ENCODE results near the gene AUH. TPM values are rescaled to one million over a fixed set of nuclear protein-coding genes. Genes with fewer than 3 reads are reported as not detected.

AUH gene
- total RNA-seq, 1 experiment from 2014 or later = 29.0 TPM

DNA sequence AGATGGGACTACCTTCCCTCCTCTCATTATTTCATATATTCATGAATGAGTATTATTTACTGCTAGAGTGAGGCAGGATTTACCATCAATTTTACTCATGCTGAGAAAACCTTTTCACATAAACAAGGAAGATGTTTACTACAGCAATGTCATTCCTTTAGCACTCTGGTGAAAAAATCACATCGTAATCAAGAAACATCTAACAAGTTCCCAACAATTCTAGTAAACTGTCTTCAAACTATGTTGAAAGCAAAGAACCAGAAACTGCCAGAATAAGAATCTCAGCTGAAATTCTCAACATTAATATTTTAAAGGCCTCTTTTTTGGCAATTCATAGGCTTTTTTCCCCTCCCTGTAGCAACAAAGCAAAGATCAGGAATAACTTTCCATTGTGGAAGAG, 28.2 kb downstream of the AUH start:
- Histone ChIP-seq H3K27ac (ENCODE audit: low read depth, low read length) (no peak overlapping the region), H3K4me1 (ENCODE audit: control insufficient read depth in 1 of 2, insufficient read depth in 2 of 2, low read length in 2 of 2) (peaks cover 0 to 6% of the 10 kb centered on the region in 2 experiments; a peak in 1 of 4 replicates), H3K9me2 (ENCODE audit: insufficient read depth) (no peaks in the 10 kb centered on the region), H3K79me2 (ENCODE audit: insufficient read depth, low read length) (no peaks in the 10 kb centered on the region; the same call in 1 of the 2 replicates), H3K36me3 (ENCODE audit: control insufficient read depth in 1 of 2, insufficient read depth in 2 of 2, low read length in 2 of 2) (no peaks in the 10 kb centered on the region), H3K9me3 (ENCODE audit: control insufficient read depth in 1 of 2, insufficient read depth in 1 of 2, low read depth in 1 of 2, low read length in 2 of 2) (no peaks in the 10 kb centered on the region), H2AFZ (ENCODE audit: low read depth, low read length, poor library complexity, severe bottlenecking) (no peak overlapping the region), H3K27me3 (ENCODE audit: insufficient read depth, low read length) (no peaks in the 10 kb centered on the region), H3K4me2 (ENCODE audit: low read length) (no peak overlapping the region), H4K20me1 (ENCODE audit: insufficient read depth) (no peaks in the 10 kb centered on the region), H3K9ac (ENCODE audit: low read length) (no peak overlapping the region), H3K4me3 (replicated peaks in 1 of 2; ENCODE audit: low read depth in 1 of 2, low read length in 2 of 2) (no peak overlapping the region)
- ChIA-PET POLR2A (no interaction called here), RAD21 (ENCODE audit: low non-redundant PET in 1 of 2, low total read pairs in 2 of 2, uncharacterized antibody in 2 of 2, unreplicated experiment in 2 of 2) (no interaction called here), CTCF (no interaction called here)
- TF ChIP-seq SP1 (IDR thresholded peaks at IDR 0.05; ENCODE audit: low read depth) (no peak), RAD21 (IDR thresholded peaks at IDR 0.05; ENCODE audit: low read depth) (no peak), CEBPB (IDR thresholded peaks at IDR 0.05; ENCODE audit: low read depth) (no peak), ZNF274 (IDR thresholded peaks at IDR 0.05; ENCODE audit: low read depth, low read length) (no peak), JUND (IDR thresholded peaks at IDR 0.05) (no peak), EGR1 (IDR thresholded peaks at IDR 0.05; ENCODE audit: low read depth) (no peak)
- DNase-seq (ENCODE audit: low read depth, low spot score) (no peak), ATAC-seq (no peak)
- intact Hi-C loops (cut with micrococcal nuclease) = no loop called here
- no TSS peak for BruUV-seq (replicated peaks)

GRCh38 chr9:91332546-91333231, 29.0 kb downstream of the AUH start:
- ChIA-PET POLR2A (no interaction called here), RAD21 (ENCODE audit: low non-redundant PET in 1 of 2, low total read pairs in 2 of 2, uncharacterized antibody in 2 of 2, unreplicated experiment in 2 of 2) (no interaction called here), CTCF (no interaction called here)
- no peak overlapping the region for H2AFZ ChIP-seq (ENCODE audit: low read depth, low read length, poor library complexity, severe bottlenecking)
- DNase-seq (ENCODE audit: low read depth, low spot score) (no peak), ATAC-seq (no peak)
- H3K9ac ChIP-seq (ENCODE audit: low read length) = no peak overlapping the region
- no peaks in the 10 kb centered on the region for H4K20me1 ChIP-seq (ENCODE audit: insufficient read depth)
- no peaks in the 10 kb centered on the region for H3K9me2 ChIP-seq (ENCODE audit: insufficient read depth)
- no peaks in the 10 kb centered on the region for H3K27me3 ChIP-seq (ENCODE audit: insufficient read depth, low read length)
- TF ChIP-seq EGR1 (IDR thresholded peaks at IDR 0.05; ENCODE audit: low read depth) (no peak), ELF1 (IDR thresholded peaks at IDR 0.05; ENCODE audit: borderline replicate concordance, low read depth) (no peak), JUND (IDR thresholded peaks at IDR 0.05) (no peak), CBX3 (IDR thresholded peaks at IDR 0.05; ENCODE audit: low read depth) (no peak), SIN3A (IDR thresholded peaks at IDR 0.05; ENCODE audit: low read depth) (no peak), SP1 (IDR thresholded peaks at IDR 0.05; ENCODE audit: low read depth) (no peak), ZNF274 (IDR thresholded peaks at IDR 0.05; ENCODE audit: low read depth, low read length) (no peak), CEBPB (IDR thresholded peaks at IDR 0.05; ENCODE audit: low read depth) (no peak), SRF (IDR thresholded peaks at IDR 0.05; ENCODE audit: low read depth) (no peak), FOSL1 (IDR thresholded peaks at IDR 0.05; ENCODE audit: low read depth) (no peak), EZH2 (IDR thresholded peaks at IDR 0.05) (no peak), POLR2A (IDR thresholded peaks at IDR 0.05; ENCODE audit: borderline replicate concordance, extremely low read depth, insufficient read depth, insufficient read length) (no peak), POLR2AphosphoS5 (IDR thresholded peaks at IDR 0.05; ENCODE audit: low read depth, low read length) (no peak), CTCF (IDR thresholded peaks at IDR 0.05 in 2 of 3, conservative IDR thresholded peaks at IDR 0.05 in 1 of 3; ENCODE audit: borderline replicate concordance in 1 of 3, insufficient read depth in 1 of 3, low read depth in 2 of 3, low read length in 2 of 3) (no peak), ZFX (IDR thresholded peaks at IDR 0.05) (no peak), YY1 (IDR thresholded peaks at IDR 0.05; ENCODE audit: extremely low read depth, insufficient replicate concordance, low read depth, low read length) (no peak), EZH2phosphoT487 (IDR thresholded peaks at IDR 0.05; ENCODE audit: borderline replicate concordance) (no peak)
- TF ChIP-seq, protein P1, sequence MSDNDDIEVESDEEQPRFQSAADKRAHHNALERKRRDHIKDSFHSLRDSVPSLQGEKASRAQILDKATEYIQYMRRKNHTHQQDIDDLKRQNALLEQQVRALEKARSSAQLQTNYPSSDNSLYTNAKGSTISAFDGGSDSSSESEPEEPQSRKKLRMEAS (IDR thresholded peaks at IDR 0.05) = no peak
- TF ChIP-seq, protein P2, sequence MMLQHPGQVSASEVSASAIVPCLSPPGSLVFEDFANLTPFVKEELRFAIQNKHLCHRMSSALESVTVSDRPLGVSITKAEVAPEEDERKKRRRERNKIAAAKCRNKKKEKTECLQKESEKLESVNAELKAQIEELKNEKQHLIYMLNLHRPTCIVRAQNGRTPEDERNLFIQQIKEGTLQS (IDR thresholded peaks at IDR 0.05) = no peak
- BruUV-seq (replicated peaks) = no TSS peak
- intact Hi-C loops (cut with micrococcal nuclease) = no loop called here
- H3K79me2 ChIP-seq (ENCODE audit: insufficient read depth, low read length) = no peaks in the 10 kb centered on the region; the same call in 1 of the 2 replicates
- no peak overlapping the region for H3K27ac ChIP-seq (ENCODE audit: low read depth, low read length)
- peaks cover 0 to 6% of the 10 kb centered on the region in 2 experiments; a peak in 1 of 4 replicates for H3K4me1 ChIP-seq (ENCODE audit: control insufficient read depth in 1 of 2, insufficient read depth in 2 of 2, low read length in 2 of 2)
- no peak overlapping the region for H3K4me3 ChIP-seq (replicated peaks in 1 of 2; ENCODE audit: low read depth in 1 of 2, low read length in 2 of 2)
- peaks cover 4 to 6% of the 10 kb centered on the region in 2 experiments; a peak in 1 of 4 replicates for H3K9me3 ChIP-seq (ENCODE audit: control insufficient read depth in 1 of 2, insufficient read depth in 1 of 2, low read depth in 1 of 2, low read length in 2 of 2)
- H3K4me2 ChIP-seq (ENCODE audit: low read length) = no peak overlapping the region
- 0 out of 4 replicates have a peak, but pooled peaks cover 0 to 6% of the 10 kb centered on the region in 2 experiments for H3K36me3 ChIP-seq (ENCODE audit: control insufficient read depth in 1 of 2, insufficient read depth in 2 of 2, low read length in 2 of 2)

All from HCT116 (cell line).